ENCODE measurements around the gene ATP6V1A.

ATP6V1A gene

DNA sequence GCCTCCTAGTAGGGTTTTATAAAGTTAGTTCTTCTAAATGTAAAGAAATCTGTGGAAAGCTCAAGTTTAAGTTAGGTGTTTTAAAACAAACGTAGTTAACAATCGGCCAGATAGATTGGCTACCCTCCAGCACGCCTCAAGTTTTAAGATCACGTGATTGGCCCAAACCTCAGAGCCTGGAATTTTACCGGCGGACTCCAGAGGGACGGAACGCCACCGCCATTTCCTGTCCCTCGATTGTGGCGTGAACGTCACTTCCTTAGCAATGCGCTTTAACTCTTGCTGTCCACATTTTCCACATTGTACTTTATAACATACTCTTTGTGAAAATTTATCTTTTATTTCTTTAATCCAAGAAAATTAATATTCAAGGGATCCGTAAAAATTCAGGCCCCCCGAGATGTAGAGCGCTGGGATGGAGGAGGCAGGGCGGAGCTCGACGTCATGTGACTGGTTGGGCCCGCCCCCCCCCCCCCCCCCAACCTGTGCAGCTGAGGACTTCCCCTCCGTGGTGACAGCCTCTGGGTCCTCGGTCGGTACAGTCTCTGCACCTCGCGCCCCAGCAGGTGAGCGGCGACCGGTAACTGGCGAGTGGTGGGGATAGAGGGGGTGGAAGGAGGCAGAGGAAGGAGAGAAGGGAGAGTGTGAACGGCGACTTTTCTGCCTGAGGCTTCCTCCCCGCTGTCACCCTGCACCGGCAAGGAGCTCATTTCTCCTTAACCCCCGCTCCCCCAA is at the start of gene ATP6V1A:
Gene ATP6V1A (plus strand): TSS at position 488 of the 735 bp plus-strand sequence. CDS start 31,719 bp downstream, outside the sequence.
- DNase-seq (ENCODE audit: low read depth, low spot score) = peak; percentile 61

DNA sequence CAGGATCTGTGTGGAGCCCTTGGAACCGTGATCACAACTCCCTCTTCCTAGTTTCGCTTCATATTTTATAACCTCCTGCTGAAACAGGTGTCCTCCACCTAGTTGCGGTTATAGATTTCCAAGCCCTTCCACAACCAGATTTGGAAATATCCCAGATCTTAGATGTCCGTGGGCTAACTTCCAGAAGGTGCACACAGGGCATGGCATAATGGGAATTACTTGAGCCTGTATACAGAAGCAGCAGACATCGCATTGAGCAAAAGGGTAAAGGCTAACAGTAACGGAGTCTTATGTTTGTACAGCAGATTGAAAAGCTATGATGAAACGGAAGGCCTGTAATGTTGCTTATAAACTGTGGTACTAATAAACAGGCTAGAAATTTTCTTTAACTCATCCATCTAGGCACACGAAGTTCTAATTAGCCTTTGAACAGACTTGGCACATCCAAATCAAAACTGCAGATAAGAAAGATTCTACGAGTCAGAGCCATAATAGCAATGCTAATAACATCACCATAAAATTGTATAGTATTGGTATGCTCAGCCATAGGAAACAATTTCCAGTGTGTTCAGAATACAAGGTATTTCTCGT is 49.2 kb upstream of the ATP6V1A start:
- no peak for DNase-seq (ENCODE audit: low read depth, low spot score)

DNA sequence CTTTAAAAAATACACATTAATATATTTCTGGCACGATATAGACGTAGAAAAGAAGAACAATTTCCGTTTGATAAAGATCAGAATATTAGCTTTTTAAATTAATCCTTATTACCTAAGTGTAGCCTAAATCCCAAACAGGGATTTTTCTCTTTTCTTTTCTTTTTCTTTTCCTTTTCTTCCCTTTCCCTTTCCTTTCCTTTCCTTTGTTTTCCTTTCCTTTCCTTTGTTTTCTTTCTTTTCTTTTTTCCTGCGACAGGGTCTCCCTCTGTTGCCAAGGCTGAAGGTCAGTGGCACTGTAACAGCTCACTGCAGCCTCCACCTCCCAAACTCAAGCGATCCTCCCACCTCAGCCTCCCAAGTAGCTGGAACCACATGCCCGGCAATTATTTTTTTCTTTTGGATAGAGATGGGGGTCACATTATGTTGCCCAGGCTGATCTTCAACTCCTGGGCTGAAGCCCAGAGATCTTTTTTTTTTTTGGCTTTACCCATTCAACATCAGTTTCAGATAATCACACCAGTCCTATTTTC is 48.6 kb upstream of the ATP6V1A start:
- no peak for DNase-seq (ENCODE audit: low read depth, low spot score)

DNA sequence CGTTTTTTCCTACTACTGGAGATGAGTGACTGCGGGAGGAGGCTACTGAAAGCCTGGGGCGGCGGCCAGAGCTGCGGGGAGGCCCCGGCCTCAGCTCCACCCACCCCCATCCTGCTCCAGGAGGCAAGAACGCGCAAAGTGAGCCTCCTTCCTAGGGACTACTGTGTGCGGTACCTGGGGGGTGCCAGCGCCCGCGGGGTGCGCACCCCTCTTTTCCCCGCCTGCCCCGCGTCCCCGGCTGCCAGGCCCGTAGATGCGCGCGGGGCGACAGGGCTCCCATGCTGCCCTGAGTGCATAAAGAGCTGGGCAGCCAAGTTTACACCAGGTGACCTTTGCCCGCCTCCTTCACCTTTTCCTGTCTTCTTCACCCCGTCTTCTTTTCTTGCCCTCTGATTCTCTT is 47.9 kb upstream of the ATP6V1A start:
- DNase-seq (ENCODE audit: low read depth, low spot score) = no peak

DNA sequence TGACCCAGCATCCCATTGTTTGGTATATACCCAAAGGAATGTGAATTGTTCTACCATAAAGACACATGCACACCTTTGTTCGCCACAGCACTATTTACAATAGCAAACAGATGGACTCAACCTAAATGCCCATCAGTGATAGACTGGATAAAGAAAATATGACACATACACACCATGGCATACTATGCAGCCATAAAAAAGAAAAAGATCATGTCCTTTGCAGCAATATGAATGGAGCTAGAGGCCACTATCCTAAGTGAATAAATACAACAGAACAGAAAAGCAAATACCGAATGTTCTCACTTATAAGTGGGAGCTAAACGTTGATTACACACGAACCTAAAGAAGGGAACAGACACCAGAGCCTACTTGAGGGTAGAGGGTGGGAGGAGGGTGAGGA is 39.0 kb upstream of the ATP6V1A start:
- no peak for DNase-seq (ENCODE audit: low read depth, low spot score)

DNA sequence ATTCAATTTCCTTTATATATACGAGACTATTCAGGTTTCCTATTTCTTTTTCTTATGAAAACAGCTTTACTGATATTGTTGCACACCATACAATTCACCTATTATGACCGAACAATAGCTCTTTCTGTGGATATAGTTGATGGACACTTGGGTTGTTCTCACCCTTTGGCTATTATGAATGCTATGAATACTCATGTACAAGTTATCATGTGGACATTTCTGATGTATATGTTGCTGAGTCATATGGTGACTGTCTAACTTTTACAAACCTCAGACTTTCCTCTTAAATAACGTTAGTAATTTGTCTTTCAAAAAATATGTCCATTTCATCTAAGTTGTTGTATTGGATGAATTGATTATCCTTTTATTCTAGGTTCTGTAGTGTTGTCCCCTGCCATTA is 34.7 kb upstream of the ATP6V1A start:
- DNase-seq (ENCODE audit: low read depth, low spot score) = no peak

DNA sequence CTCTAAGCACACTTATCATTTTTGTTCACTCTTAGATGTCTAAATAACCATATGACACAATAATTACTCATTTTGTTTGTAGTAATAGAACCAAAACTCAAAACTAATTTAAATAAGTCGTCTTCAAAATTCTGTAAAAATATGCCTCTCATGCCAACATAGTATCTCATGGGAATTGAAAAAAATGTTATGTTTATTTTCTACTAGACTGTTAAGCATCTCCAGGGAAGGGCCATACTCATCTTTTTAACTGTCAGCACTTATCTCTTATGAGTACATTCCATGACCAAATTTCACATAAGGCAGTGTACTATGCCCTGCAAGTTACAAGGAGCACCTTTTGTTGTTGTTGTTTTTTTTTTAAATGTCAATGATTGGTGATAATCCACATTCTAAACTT is 32.1 kb upstream of the ATP6V1A start:
- no peak for DNase-seq (ENCODE audit: low read depth, low spot score)

DNA sequence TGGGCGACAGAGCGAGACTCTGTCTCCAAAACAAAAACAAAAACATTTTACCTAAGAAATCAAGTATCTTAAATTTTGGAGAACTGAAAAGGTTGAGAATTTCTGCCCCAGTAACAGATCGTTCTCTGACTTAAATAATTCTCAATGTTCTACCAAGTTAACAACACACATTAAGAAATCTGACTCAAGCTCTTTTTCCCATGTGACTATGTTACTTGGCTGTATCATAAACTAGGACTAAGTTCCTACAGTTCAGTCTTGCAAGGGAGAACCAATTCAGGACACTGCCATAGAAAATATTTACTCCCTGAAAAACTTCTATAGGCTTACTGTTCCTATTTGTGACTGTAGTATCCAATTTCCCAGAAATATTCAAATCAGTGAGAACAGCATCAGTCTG is 29.5 kb upstream of the ATP6V1A start:
- no peak for DNase-seq (ENCODE audit: low read depth, low spot score)

DNA sequence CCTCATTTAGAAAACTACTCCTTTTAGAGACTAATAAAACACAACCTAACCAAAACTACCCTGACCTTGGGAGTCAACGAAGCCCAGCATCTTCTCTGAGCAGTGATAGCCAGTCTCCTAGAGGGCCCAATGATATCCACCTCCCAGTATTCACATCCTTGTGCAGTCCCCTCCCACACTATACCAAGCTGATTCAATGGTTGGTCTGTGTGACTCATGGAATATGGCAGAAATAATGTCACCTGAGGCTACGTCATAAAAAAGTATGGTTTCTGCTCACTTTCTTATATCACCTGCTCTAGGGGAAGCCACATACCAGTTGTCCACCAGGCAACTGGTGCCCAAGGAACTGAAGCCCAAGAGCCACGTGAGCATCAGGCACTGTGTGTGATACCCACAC is 29.0 kb upstream of the ATP6V1A start:
- DNase-seq (ENCODE audit: low read depth, low spot score) = no peak

DNA sequence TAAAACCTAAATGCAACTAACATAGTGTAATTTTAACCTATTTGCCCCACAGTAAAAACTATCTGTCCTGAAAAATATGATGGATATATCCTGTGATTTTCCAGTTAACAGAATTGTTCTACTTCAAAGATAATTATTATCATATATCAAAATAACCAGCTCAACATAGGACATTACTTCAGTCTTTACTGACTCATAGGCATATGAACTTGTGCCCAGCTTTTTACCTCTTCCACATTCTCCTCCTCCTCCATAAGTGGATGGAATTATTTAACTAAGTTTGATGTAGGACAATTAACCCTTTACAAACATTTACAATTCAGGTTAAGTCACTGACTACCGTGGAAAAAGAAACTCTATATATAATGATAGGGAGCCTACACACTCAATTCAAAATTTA is 27.5 kb upstream of the ATP6V1A start:
- no peak for DNase-seq (ENCODE audit: low read depth, low spot score)

DNA sequence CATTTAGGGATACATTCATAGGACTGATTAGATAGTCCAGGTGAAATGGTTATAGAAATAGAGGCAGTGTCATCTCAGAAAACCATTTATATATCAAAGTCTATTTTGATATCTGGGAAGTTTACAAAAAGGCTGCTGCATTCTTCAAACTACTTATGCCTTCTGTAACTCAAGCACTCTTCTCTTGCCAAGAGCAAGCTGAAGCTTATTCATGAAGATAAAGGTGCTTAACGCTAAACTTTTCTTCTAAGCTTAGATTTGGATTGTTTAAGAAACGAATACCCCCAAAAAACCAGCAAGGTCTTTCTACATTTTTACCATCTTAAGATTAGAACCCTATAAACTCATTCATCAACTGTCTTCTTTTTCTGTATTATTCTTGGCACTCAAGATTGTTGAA is 27.1 kb upstream of the ATP6V1A start:
- no peak for DNase-seq (ENCODE audit: low read depth, low spot score)

DNA sequence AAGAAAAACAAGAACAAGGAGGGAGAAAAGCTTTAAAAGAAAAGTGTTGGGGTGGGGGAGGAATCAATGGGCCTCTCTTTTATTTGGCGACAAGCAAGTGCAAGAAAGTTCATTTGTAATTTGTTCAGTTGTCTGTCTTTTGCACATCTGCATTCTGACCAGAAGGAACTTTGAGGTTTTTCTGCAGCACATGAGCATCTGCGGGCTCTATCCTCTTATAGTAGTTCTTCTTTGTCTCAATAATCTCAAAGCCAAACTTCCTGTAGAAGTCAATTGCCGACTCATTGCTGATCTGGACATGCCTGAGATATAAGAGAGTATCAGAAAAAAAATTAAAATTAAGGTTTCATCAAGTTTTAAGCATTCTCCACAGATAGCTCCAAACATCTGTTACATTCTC is 25.2 kb upstream of the ATP6V1A start:
- DNase-seq (ENCODE audit: low read depth, low spot score) = no peak

DNA sequence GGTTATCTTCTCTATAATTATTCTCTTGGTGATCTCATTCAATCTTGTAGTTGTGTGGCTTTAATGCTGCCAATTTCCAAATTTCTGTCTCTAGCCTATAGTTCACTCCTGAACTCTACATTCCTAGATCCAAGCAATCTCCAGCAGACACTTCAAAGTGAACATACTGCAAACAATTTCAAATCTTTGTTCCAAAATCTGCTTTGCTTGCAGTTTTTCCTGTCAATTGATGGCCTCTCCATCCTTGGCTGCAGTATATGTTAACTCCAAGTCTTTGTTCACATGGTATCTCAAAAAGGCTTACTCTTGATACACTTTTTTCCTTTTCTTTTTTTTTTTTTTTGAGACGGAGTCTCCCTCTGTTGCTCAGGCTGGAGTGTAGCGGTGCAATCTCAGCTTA is 18.2 kb upstream of the ATP6V1A start:
- no peak for DNase-seq (ENCODE audit: low read depth, low spot score)

DNA sequence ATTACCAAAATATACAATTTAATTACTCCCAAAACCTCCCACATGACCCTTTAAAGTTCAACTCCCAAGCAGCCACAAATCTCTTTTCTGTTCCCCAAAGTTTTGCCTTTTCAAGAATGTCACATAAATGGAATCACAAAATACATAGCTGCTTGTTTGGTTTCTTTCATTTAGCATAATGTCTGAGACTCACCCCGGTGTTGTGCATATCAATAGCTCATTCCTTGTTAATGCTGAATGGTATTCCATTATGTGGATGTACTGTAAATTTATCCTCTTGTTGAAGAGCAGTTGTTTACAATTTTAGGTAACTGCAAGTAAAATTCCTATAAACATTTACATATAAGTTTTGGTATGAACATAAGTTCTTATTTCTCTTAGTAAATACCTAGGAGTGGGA is 16.3 kb upstream of the ATP6V1A start:
- no peak for DNase-seq (ENCODE audit: low read depth, low spot score)

DNA sequence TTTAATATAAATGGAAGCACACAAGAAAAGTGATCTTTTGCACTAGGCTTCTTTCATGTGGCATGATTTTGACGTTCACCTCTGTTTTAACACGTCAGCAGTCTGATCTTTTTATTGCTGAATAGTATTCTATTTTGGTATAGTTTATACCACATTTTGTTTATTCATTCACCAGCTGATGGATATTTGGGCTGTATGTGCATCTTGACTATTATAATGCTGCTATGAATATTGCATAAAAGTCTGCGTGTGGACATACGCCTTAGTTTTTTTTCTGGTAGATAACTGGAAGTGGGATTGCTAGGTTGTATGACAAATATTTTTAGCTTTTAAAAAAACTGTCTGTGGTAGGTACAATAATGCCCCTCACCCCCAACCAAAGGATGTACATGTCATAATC is 15.1 kb upstream of the ATP6V1A start:
- DNase-seq (ENCODE audit: low read depth, low spot score) = no peak

DNA sequence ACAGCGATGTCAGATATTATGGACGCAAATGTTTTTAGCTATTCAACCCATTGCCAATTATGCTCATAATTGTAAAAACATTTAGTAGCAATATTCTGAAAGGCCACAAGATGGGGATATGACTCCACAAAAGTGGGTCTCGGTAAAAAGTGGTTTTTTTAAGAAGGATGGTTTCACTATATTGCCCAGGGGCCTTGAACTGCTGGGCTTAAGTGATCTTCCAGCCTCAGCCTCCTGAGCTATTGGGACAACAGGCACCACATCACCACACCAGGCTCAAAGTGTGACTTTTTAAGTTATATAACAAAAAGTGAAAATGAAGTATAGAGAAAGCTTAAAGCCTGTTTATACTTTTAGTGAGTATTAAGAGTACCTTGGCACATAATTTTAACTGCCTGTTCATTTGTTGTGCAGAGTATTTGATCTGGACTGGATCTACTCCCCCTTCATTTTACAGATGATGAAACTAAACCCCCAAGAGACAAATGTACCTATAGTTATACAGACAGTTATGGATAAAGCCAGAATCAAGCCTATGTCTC is 10.2 kb upstream of the ATP6V1A start:
- no peak for DNase-seq (ENCODE audit: low read depth, low spot score)

DNA sequence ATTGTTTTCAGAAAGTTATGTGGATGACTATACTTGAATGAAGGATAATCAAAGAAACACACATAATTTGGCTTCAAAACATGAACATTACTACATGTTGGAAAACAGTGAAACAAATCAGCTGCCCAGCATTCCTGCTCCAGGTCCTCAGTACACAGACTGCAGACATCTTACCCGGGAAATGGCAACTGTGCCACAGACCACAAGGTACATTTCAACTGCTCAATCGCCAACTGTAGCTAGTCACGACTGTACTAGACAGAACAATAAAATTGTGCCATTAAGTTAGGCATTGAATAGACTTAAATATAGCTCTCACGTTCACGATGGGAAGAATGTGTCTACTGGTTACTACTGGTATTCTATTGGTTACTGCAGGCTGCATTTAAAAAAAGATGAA is 5.7 kb upstream of the ATP6V1A start:
- DNase-seq (ENCODE audit: low read depth, low spot score) = no peak

DNA sequence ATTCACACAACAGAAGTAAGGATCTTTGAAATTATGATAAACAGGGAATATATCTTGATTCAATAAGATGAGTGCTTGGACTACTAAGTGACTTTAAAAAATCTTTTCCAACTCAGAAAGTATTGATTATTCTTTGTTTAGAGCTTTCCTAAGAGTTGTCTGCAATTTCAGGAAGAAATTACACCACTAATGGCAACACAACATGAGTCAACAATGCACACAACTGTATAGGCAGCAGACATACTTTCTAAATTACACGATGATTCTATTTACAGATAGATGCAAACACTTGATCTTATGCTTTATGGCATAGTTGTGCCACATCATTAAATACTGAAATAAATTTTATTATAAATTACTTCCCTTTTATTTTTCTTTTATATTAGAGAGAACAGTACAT is 5.2 kb upstream of the ATP6V1A start:
- DNase-seq (ENCODE audit: low read depth, low spot score) = no peak

DNA sequence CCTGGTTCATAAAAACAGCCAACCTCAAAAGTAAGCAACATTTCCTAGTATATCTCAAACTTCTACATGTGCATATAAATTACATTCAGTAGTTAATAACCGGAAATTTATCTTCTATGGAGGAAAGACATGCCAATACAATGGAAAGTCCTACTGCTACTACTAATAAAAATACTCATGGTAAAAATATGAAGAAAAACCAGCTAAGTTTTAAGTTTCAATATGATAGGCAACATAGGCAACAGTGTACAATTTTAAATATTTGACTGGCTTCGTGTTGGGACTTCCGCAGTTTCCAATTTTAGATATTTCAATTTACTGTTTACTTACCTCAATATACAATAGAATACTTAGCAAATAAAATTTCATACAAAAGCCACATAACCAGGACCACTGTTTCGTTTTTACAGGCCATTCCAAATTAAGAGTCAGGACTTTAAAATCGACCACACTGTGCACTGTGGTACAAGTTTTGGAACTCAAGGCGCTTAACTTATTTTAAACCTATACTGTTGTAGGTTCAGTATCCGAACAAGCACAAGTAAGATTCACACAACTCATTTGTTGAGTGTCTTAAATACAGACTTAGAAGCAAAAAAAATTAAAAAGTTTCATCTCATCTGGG is 3.7 kb upstream of the ATP6V1A start:
- no peak for DNase-seq (ENCODE audit: low read depth, low spot score)

DNA sequence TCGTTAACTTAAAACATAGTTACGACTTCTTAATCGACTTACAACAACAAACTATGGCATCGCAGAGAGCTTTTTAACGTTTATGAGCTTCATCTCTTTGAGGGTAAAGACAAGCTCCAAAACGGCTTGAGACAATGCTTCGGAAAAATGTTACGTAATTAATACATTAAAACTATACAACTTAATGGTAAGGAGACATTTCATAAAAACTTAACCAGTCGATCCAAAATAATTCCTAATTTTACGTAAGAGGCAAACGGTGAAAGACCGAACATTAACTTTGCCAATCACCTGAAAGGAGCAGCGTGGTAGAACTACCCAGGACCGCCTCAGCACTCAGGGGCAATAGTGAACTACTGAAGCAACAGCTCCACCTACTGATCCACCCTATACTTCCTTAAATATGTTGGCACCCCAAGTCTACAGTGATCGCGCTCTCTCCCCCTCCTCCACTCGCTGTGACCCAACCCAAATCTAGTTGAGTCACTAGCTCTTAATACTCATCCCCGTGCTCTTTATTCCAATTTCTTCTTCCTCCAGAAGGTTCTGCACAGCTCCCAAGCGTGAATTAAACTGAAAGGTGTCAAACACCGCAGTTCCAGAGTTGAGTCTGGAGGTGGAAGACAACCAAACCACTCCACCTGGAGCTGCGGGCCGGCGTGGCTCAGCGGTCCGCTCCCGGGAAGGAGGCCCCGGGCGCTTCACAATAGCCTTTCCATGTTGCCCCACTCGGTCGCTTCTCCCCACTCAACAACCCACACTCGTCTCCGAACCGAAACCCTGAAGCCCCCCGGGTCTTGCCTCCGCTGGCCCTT is 1.7 kb upstream of the ATP6V1A start:
- peak; percentile 64 for DNase-seq (ENCODE audit: low read depth, low spot score)

DNA sequence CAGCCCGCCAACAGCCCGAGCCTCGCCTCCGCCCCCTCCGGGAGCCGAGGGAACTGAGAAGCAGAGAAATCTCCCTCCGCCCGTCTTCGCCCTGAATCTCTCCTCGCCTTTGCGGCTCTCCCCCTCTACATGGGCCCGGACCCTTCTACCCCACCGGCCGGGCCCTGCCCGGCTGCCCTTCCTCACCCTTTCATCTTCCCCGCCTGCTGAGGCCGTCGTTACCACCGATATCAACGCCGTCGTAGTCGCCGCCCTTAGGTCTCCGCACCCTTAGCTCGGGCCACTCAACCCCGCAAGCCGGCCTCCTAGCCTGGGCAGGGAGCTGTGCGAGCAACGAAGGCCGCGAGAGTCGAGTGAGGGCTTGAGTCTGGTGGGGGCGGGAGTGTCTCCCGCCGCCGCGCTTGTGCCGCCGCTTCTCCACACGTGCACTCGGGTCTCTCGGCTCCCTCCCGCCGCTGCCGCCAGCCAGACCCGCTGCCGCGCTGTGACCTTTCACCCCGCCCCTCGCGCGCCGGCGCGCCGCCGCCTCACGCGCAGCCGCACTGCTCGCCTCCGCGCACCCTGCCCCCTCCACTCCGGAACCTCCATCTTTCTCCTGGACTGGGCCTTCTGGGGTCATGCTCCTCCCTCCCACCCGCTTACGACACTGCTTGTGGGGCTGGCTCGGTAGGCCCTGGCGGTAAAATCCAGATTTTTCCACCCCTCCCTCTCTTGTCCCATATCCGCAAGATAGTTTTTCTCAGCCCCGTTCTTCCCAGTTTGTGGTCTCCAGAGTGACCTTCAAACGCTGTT is 883 bp upstream of the ATP6V1A start, which contains the start of gene NAA50:
Gene NAA50 (minus strand): TSS at position 494 of the 792 bp plus-strand sequence. CDS start 300 bp downstream, at position 194.
- DNase-seq (ENCODE audit: low read depth, low spot score) = peak; percentile 89
